Retinal pigment epithelial cell (primary cell): ENCODE data around the gene ATP8A2.
A peak's percentile ranks its signal among the peaks of the same experiment; 100 is the strongest.

ENCODE experiments used
- DNase-seq: peaks from one replicate; pipeline ENCODE4 v3.0.0-alpha.2; 2010; ENCODE audit warnings: low read depth
- H3K4me3 ChIP-seq: 2 replicates; pipeline ENCODE4 v1.5.1; 2011; ENCODE audit warnings: mild to moderate bottlenecking, low read length, control low read depth, moderate library complexity
- CTCF ChIP-seq: conservative IDR thresholded peaks from 2 replicates; pipeline ENCODE4 v1.5.1; 2011; ENCODE audit warnings: low read depth, low read length, control low read depth, inconsistent platforms

ATP8A2 gene

GRCh38 chr13:25738342-25739196 is 366.8 kb downstream of the ATP8A2 start:
- no peak for TF ChIP-seq CTCF
- DNase-seq = peak; percentile 23
- no peak overlapping the region for H3K4me3 ChIP-seq

DNA sequence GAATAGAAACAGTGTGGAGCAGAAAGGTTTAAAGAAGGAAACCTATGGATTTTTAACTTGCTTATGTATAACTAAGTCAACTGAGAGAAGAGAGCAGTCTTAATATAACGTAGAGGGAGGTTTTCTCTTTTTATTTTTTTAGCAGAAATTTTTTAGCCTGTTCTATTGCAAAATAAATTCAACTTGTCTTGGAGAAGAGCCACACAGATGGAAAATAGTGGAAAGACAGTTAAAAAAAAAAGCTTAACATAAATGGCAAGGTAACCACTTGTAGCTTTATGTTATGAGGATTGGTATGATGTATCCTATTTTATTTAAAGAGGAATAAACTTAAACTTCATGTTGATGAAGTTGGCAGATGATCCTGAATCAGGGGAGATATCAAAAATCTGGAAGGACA is 367.6 kb downstream of the ATP8A2 start:
- TF ChIP-seq CTCF = no peak
- no peak for DNase-seq
- no peak overlapping the region for H3K4me3 ChIP-seq

- DNase-seq = no peak
- H3K4me3 ChIP-seq = no peak overlapping the region
- TF ChIP-seq CTCF = no peak
These were observed 370.0 kb downstream of the ATP8A2 start for GRCh38 chr13:25741796-25742195.

DNA sequence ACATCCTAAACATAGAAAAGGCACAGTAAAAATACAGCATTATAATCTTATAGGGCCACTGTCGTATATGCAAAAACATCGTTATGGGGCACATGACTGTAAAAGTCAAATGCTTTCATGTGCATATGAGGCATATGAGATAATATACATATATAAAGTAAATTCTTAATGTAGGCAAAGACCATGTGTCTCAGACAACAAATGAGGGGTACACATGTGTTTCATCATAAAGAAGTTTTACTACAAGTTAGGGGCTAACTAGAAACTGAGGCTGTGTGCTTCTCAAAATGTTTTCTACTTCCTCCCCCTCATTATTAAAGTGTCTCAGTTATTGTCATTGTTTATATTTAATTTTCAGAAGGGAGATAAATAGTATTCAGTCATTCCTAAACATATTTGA is 370.4 kb downstream of the ATP8A2 start:
- no peak for TF ChIP-seq CTCF
- no peak overlapping the region for H3K4me3 ChIP-seq
- DNase-seq = no peak

GRCh38 chr13:25743421-25743820 is 371.6 kb downstream of the ATP8A2 start:
- TF ChIP-seq CTCF = no peak
- no peak for DNase-seq
- no peak overlapping the region for H3K4me3 ChIP-seq

- DNase-seq = no peak
- no peak overlapping the region for H3K4me3 ChIP-seq
- TF ChIP-seq CTCF = no peak
These were observed 372.4 kb downstream of the ATP8A2 start for GRCh38 chr13:25744178-25744577.

DNA sequence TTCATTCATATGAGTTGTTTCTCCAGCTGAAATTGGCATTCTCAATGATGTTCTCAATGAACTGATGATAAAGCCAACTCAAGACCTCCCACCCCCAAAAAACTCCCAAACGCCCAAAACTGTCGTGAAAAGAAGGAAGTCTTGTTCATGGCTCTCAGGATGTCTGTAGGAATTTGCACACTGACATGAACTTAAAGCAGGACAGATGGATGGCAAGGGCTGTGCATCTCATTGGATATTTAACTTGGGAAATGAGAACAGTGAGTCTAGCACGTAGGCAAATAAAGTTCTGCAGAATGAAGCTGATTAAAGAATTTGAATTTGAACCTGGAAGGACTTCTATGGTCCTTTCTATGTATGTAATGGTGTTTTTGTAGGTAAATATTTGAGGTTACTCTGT is 374.4 kb downstream of the ATP8A2 start:
- no peak overlapping the region for H3K4me3 ChIP-seq
- no peak for DNase-seq
- no peak for TF ChIP-seq CTCF
